GM12878 (cell line): ENCODE measurements around the gene STK33. TPM values are rescaled to one million over a fixed set of nuclear protein-coding genes. Genes with fewer than 3 reads are reported as not detected.

Experiments used
- ATAC-seq: fragments of 200-7000 bp; cut with Tn5 transposase; 3 replicates; pipeline ENCODE4 v1.9.1; 2020; ENCODE audit warnings: mild to moderate bottlenecking, moderate library complexity
- BruUV-seq: library from RNA; stranded (reverse); fragments of 400-500 nt; replicated peaks from 2 replicates; lab custom pipeline; 2021; lab: Mats Ljungman, UMichigan
- CTCF ChIA-PET: fragments of 300-600 bp; sonication (Branson Sonifier 250); formaldehyde crosslinking; extraction: SDS; loops from one replicate; lab custom pipeline; 2021; ENCODE audit warnings: inconsistent platforms; lab: Yijun Ruan, JAX
- POLR2A ChIA-PET: fragments of 350-600 bp; formaldehyde crosslinking; extraction: SDS; loops from one replicate; lab custom pipeline; 2021; ENCODE audit warnings: inconsistent platforms; lab: Charles Lee
- RAD21 ChIA-PET: fragments of 300-600 bp; sonication (Branson Sonifier 250); formaldehyde crosslinking; loops from one replicate; lab custom pipeline; 2023; ENCODE audit warnings: antibody characterized with exemption; ENCODE audit not compliant: unreplicated experiment; lab: Charles Lee
- SMC1A ChIA-PET: fragments of 300-600 bp; sonication (Branson Sonifier 250); formaldehyde crosslinking; loops from one replicate; lab custom pipeline; 2023; ENCODE audit not compliant: unreplicated experiment, uncharacterized antibody; lab: Charles Lee
- DNase-seq: peaks from one replicate; pipeline ENCODE4 v3.0.0-alpha.2; 2011; ENCODE audit warnings: low read depth, low spot score
- FAIRE-seq: peaks from 3 replicates; lab custom pipeline; 2011; peaks lifted over from hg19 to GRCh38; lab: Jason Lieb, UNC
- H2AFZ ChIP-seq: 2 replicates; pipeline ENCODE4 v1.6.0; 2011; ENCODE audit warnings: low read depth, low read length, control low read depth; ENCODE audit not compliant: control insufficient read depth
- H3K27ac ChIP-seq: 2 replicates; pipeline ENCODE4 v1.5.1; 2011; ENCODE audit warnings: control low read depth; ENCODE audit not compliant: control insufficient read depth, insufficient read depth
- H3K27me3 ChIP-seq, 2 experiments: replicated peaks in 1 of 2; 2 replicates each; pipeline versions ENCODE4 v1.6.0 to v1.6.1; 2011; ENCODE audit warnings: low read length in 1 of 2; ENCODE audit not compliant: control insufficient read depth in 2 of 2, insufficient read depth in 2 of 2
- H3K36me3 ChIP-seq, 2 experiments: 2 replicates each; pipeline ENCODE4 v1.5.1; 2011; ENCODE audit warnings: low read length in 1 of 2; ENCODE audit not compliant: control insufficient read depth in 2 of 2, insufficient read depth in 2 of 2
- H3K4me1 ChIP-seq: 2 replicates; pipeline ENCODE4 v1.6.1; 2011; ENCODE audit warnings: mild to moderate bottlenecking, low read length, moderate library complexity, mixed read lengths; ENCODE audit not compliant: control insufficient read depth, insufficient read depth
- H3K4me2 ChIP-seq: 2 replicates; pipeline ENCODE4 v1.6.0; 2011; ENCODE audit warnings: control low read depth; ENCODE audit not compliant: control insufficient read depth, insufficient read depth
- H3K4me3 ChIP-seq: fragments of 200-600 bp; sonication (generic); 2 replicates; pipeline ENCODE4 v1.5.1; 2016
- H3K79me2 ChIP-seq: 2 replicates; pipeline ENCODE4 v1.6.0; 2011; ENCODE audit warnings: low read length; ENCODE audit not compliant: control insufficient read depth, insufficient read depth
- H3K9ac ChIP-seq: 2 replicates; pipeline ENCODE4 v1.8.0; 2011; ENCODE audit warnings: low read length, control low read depth, mixed read lengths; ENCODE audit not compliant: control insufficient read depth, insufficient read depth
- H3K9me3 ChIP-seq: replicated peaks from 3 replicates; pipeline ENCODE4 v1.5.1; 2011; ENCODE audit warnings: mild to moderate bottlenecking, low read length; ENCODE audit not compliant: control insufficient read depth, insufficient read depth
- H4K20me1 ChIP-seq: 2 replicates; pipeline ENCODE4 v1.6.0; 2011; ENCODE audit not compliant: control insufficient read depth, insufficient read depth
- E2F4 ChIP-seq: IDR thresholded peaks from 2 replicates; pipeline ENCODE4 v1.6.1; 2012; ENCODE audit warnings: low read depth, low read length, improper control_type of control experiment
- GABPA ChIP-seq: IDR thresholded peaks from 2 replicates; pipeline ENCODE4 v1.6.1; 2014; ENCODE audit warnings: antibody characterized with exemption, low read depth, mild to moderate bottlenecking, inconsistent platforms
- HCFC1 ChIP-seq: fragments of 150-350 bp; IDR thresholded peaks from 2 replicates; pipeline ENCODE4 v1.6.1; 2014; ENCODE audit warnings: low read length
- IKZF1 ChIP-seq: fragments of 450-650 bp; conservative IDR thresholded peaks from 2 replicates; pipeline ENCODE4 v1.6.1; 2017; ENCODE audit warnings: antibody characterized with exemption, mild to moderate bottlenecking
- IRF4 ChIP-seq: IDR thresholded peaks from 2 replicates; pipeline ENCODE4 v1.6.1; 2011; ENCODE audit warnings: low read depth, low read length
- JUNB ChIP-seq: IDR thresholded peaks from 2 replicates; pipeline ENCODE4 v1.6.1; 2016; ENCODE audit warnings: antibody characterized with exemption, mild to moderate bottlenecking
- KDM1A ChIP-seq: fragments of 200-600 bp; sonication (generic); IDR thresholded peaks from 2 replicates; pipeline ENCODE4 v1.6.1; 2016; ENCODE audit warnings: borderline replicate concordance
- KLF5 ChIP-seq: fragments of 450-650 bp; IDR thresholded peaks from 2 replicates; pipeline ENCODE4 v1.6.1; 2014; ENCODE audit warnings: mild to moderate bottlenecking; ENCODE audit not compliant: partially characterized antibody
- MAX ChIP-seq: IDR thresholded peaks from 2 replicates; pipeline ENCODE4 v1.6.1; 2012; ENCODE audit warnings: low read depth, low read length, improper control_type of control experiment
- NR2C2 ChIP-seq: IDR thresholded peaks from 2 replicates; pipeline ENCODE4 v1.6.1; 2011; ENCODE audit warnings: borderline replicate concordance, low read depth; ENCODE audit not compliant: control insufficient read depth, insufficient read length
- PAX5 ChIP-seq: IDR thresholded peaks from 2 replicates; pipeline ENCODE4 v1.6.1; 2011; ENCODE audit warnings: low read depth, low read length, borderline replicate concordance
- PML ChIP-seq: IDR thresholded peaks from 2 replicates; pipeline ENCODE4 v1.6.1; 2012; ENCODE audit warnings: low read length, inconsistent platforms
- RBBP5 ChIP-seq: fragments of 200-600 bp; sonication (generic); conservative IDR thresholded peaks from 2 replicates; pipeline ENCODE4 v1.6.1; 2016
- SP1 ChIP-seq: IDR thresholded peaks from one replicate; pipeline ENCODE4 v1.6.1; 2011; ENCODE audit warnings: low read depth, low read length
- TARDBP ChIP-seq: IDR thresholded peaks from 2 replicates; pipeline ENCODE4 v1.6.1; 2016; ENCODE audit warnings: borderline replicate concordance
- ZNF274 ChIP-seq: IDR thresholded peaks from one replicate; pipeline ENCODE4 v1.8.0; 2011; ENCODE audit not compliant: insufficient read length, insufficient read depth
- in situ Hi-C: fragments of 300-500 bp; cut with MboI; formaldehyde crosslinking; loops from 9 replicates; pipeline ENCODE4 v1.14.3; 2018; ENCODE audit warnings: mixed read lengths
- intact Hi-C: fragments of 100-400 bp; cut with micrococcal nuclease; formaldehyde crosslinking; loops from one replicate; pipeline ENCODE4 v1.14.2; 2022; ENCODE audit not compliant: unreplicated experiment
- polyA plus RNA-seq, 11 experiments: library from polyadenylated mRNA; depleted of rRNA in 4 of 11; unstranded in 6 of 11; stranded (reverse) in 5 of 11; fragments of >200 nt; fragmentation: Nextera tagmentation in 4 of 11; fragmentation: Illumina TruSeq in 1 of 11; extraction: Ambion mirVana in 4 of 11; extraction: Trizol in 1 of 11; gene quantifications; 1 replicate in 1 of 11; 2 replicates in 10 of 11; pipeline versions ENCODE4 v1.2.1 to v1.2.3, GENCODE V29; 2011 to 2016; ENCODE audit warnings: inconsistent platforms in 2 of 11, missing spikeins in 2 of 11, low read depth in 1 of 11
- total RNA-seq, 4 experiments: library from RNA; depleted of rRNA in 3 of 4; stranded (reverse); fragments of >200 nt in 3 of 4; fragmentation: Illumina TruSeq in 1 of 4; extraction: Trizol in 1 of 4; gene quantifications; 2 replicates each; pipeline versions ENCODE4 v1.2.1 to v1.2.3, GENCODE V29; 2013 to 2021
- TF ChIP-seq, protein P1 (sequence below): IDR thresholded peaks from 2 replicates; pipeline ENCODE4 v1.6.1; 2011; ENCODE audit warnings: borderline replicate concordance, low read depth, mild to moderate bottlenecking, moderate library complexity, mixed read lengths, low read length; ENCODE audit not compliant: insufficient read depth; ENCODE audit errors: extremely low read length

Gene STK33
- total and polyA plus RNA-seq, 10 of the 15 experiments (the other 5 are each of a cell fraction or from before 2014, with no cell fraction given): 5.2 to 27.3 (median 18.3) TPM

GRCh38 chr11:8596504-8597046 is 2.5 kb upstream of the STK33 start:
- no peaks in the 10 kb centered on the region for H3K36me3 ChIP-seq
- POLR2A ChIA-PET: no interaction called here
- no peak for DNase-seq
- H3K4me2 ChIP-seq: no peak overlapping the region
- in situ Hi-C loops: no loop called here
- no peaks in the 10 kb centered on the region for H3K9me3 ChIP-seq
- H4K20me1 ChIP-seq: no peaks in the 10 kb centered on the region
- no peak for ATAC-seq
- FAIRE-seq: no peak
- no peaks in the 10 kb centered on the region for H3K27me3 ChIP-seq
- CTCF ChIA-PET: interaction anchor here (0.7 to 1.8 kb wide), 3 partner anchors 8 to 30 kb away, joined by 3 to 4 read pairs (median 4); no protein-coding TSS in a partner anchor
- RAD21 ChIA-PET: interaction anchor here (0.6 to 1.5 kb wide), 4 partner anchors 10 to 269 kb away, joined by 3 to 6 read pairs (median 4); no protein-coding TSS in a partner anchor
- peaks cover 3% of the 10 kb centered on the region; the same call in 1 of the 2 replicates for H3K4me1 ChIP-seq
- H3K4me3 ChIP-seq: no peak overlapping the region
- SMC1A ChIA-PET: interaction anchor here (1.1 to 1.7 kb wide), 3 partner anchors 12 to 270 kb away, joined by 3 to 4 read pairs (median 3); no protein-coding TSS in a partner anchor
- intact Hi-C loops: loop anchor here (10.0 kb wide), 1 partner anchor 218 kb away; a partner anchor contains a TSS
- H3K27ac ChIP-seq: no peak overlapping the region
- H3K79me2 ChIP-seq: peaks cover 14% of the 10 kb centered on the region
- TF ChIP-seq ZNF274: no peak
- no peak for TF ChIP-seq PML
- TF ChIP-seq MAX: no peak
- TF ChIP-seq TARDBP: no peak
- no peak for TF ChIP-seq IKZF1
- no peak for TF ChIP-seq NR2C2
- no peak for TF ChIP-seq RBBP5
- no peak for TF ChIP-seq SP1
- TF ChIP-seq, protein P1, sequence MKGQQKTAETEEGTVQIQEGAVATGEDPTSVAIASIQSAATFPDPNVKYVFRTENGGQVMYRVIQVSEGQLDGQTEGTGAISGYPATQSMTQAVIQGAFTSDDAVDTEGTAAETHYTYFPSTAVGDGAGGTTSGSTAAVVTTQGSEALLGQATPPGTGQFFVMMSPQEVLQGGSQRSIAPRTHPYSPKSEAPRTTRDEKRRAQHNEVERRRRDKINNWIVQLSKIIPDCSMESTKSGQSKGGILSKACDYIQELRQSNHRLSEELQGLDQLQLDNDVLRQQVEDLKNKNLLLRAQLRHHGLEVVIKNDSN: no peak
- TF ChIP-seq PAX5: no peak
- no peak for TF ChIP-seq KDM1A
- no peak for TF ChIP-seq GABPA
- TF ChIP-seq HCFC1: no peak
- no peak for TF ChIP-seq KLF5
- no peak for TF ChIP-seq E2F4
- no peak for TF ChIP-seq IRF4
- TF ChIP-seq JUNB: no peak
- H3K9ac ChIP-seq: no peak overlapping the region
- BruUV-seq: no TSS peak
- no peak overlapping the region for H2AFZ ChIP-seq
